C4-2B (cell line): ENCODE data around the gene TNPO3.

Experiments used
- H3K27ac ChIP-seq: fragments of 450-650 bp; 2 replicates; pipeline ENCODE4 v1.5.1; 2017
- ZFX ChIP-seq: fragments of 450-650 bp; IDR thresholded peaks from 2 replicates; pipeline ENCODE4 v1.6.1; 2017
- TF ChIP-seq, protein P1 (sequence below): fragments of 450-650 bp; conservative IDR thresholded peaks from 2 replicates; pipeline ENCODE4 v1.5.1; 2017; ENCODE audit warnings: mild to moderate bottlenecking

The TNPO3 gene

DNA sequence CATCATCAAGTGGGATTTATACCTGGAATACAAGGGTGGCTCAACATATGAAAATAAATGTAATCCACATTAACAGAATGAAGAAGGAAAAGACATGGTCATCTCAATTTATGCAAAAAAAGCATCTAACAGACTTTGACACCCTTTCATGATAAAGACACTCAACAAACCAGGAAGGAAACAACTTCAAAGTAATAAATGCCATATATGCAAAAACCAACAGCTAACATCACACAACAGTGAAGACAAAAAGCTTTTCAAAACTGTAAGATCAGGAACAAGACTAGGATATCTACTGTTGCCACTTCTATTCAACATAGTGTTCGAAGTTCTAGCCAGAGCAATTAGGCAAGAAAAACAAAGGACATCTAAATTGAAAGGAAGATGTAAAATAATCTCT lies 22.9 kb downstream of the TNPO3 start:
- no peak for TF ChIP-seq ZFX
- TF ChIP-seq, protein P1, sequence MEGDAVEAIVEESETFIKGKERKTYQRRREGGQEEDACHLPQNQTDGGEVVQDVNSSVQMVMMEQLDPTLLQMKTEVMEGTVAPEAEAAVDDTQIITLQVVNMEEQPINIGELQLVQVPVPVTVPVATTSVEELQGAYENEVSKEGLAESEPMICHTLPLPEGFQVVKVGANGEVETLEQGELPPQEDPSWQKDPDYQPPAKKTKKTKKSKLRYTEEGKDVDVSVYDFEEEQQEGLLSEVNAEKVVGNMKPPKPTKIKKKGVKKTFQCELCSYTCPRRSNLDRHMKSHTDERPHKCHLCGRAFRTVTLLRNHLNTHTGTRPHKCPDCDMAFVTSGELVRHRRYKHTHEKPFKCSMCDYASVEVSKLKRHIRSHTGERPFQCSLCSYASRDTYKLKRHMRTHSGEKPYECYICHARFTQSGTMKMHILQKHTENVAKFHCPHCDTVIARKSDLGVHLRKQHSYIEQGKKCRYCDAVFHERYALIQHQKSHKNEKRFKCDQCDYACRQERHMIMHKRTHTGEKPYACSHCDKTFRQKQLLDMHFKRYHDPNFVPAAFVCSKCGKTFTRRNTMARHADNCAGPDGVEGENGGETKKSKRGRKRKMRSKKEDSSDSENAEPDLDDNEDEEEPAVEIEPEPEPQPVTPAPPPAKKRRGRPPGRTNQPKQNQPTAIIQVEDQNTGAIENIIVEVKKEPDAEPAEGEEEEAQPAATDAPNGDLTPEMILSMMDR, result no peak
- H3K27ac ChIP-seq, result no peak overlapping the region

DNA sequence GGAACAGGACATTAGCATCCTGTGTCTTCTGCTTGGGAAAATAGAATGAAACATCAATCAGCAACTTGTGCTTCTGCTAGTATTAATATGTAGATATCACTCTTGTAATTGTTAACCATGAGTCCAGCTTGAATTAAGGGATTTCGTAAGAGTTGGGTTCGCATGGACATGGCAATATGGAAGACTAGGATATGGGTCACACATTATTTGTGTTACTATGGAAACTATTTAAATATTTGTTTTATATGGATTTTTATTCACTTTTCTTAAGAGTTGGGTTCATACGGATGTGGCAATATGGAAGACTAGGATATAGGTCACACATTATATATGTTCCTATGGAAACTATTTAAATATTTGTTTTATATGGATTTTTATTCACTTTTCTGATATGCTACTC lies 24.5 kb downstream of the TNPO3 start:
- H3K27ac ChIP-seq, result no peak overlapping the region
- TF ChIP-seq, protein P1, result no peak

DNA sequence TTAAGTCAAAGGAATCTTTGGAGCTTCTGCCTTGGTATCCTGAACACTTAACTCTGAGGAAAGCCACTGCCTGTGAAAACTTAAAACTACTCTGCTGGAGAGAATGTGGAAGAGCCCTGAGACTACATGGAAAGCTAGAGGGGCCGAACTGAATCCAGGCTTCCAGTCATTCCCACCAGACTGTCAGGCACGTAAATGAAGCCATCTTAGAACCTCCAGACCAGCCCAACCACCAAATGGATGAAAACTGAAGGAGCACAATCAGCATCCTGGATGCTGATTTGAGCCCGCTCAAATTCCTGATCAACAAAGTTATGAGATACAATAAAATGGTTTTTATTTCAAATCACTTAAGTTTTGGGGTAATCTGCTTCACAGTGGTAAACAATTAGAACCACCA lies 30.8 kb downstream of the TNPO3 start:
- TF ChIP-seq ZFX, result no peak
- TF ChIP-seq, protein P1, result no peak
- H3K27ac ChIP-seq, result no peak overlapping the region

DNA sequence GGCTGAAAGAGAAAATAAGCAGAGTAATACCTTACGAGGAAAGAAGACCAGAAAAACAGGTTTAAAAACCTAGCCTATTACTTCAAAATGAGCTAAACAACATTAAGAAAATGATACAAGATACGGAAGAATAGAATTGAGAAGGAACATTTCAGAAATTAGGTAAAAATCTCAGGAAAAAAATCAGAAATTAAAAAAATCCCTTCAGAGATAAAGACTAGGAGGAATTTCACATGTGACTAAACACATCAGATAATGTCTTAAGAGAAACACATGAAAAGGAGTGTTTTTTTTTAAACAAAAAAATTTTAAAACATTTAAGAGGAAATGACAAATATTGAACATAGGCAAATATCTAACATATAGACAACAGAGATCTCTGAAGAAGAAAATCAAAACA lies 33.3 kb downstream of the TNPO3 start:
- H3K27ac ChIP-seq, result no peak overlapping the region
- TF ChIP-seq ZFX, result no peak
- TF ChIP-seq, protein P1, result no peak

DNA sequence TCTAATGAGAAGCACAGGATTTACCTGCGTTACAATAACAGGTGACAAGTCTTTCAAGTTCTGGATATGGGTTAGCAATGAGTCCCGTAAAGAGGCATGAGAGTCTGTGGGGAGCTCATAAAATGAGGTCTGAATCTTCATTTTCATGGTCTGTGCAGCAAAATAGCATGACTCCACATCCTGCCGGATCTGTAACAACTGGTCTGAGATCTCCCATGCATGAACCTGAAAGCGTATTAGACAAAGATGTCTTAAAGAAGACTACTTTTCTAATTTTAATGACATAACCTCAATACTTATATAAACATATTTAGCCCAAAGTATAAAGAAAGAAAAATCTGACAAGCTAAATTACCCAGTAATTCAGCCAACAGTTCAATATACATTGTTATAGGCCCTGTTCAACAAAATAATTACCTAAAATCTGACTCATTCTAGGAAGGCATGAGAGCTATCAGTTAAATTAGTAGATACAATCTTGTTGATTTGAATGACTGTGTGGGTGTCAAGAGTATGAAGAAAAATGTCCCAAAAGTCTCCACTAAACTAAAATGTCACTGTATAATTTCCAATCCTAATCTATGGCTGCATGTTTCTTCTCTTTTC lies 36.9 kb downstream of the TNPO3 start:
- no peak overlapping the region for H3K27ac ChIP-seq
- no peak for TF ChIP-seq ZFX
- TF ChIP-seq, protein P1, result no peak

DNA sequence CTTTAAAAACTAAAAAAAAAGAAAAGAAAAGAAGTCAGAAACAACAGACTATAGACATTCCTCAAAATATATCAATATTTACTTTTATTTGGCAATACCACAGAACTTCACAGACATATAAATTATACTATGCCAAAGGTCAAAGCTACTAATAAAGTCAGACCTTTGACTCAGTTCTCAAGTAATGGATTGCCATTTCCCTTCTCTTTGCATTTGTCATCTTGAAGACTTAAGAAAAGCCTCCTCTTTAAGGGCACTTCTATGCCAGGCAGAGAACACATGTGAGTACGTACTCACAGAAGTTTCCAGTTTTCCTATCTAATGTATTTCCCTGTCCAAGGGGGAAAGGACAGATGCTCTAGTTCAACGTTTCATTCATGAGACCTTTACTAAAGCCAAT lies 37.6 kb downstream of the TNPO3 start:
- no peak overlapping the region for H3K27ac ChIP-seq
- no peak for TF ChIP-seq ZFX
- TF ChIP-seq, protein P1, result no peak

DNA sequence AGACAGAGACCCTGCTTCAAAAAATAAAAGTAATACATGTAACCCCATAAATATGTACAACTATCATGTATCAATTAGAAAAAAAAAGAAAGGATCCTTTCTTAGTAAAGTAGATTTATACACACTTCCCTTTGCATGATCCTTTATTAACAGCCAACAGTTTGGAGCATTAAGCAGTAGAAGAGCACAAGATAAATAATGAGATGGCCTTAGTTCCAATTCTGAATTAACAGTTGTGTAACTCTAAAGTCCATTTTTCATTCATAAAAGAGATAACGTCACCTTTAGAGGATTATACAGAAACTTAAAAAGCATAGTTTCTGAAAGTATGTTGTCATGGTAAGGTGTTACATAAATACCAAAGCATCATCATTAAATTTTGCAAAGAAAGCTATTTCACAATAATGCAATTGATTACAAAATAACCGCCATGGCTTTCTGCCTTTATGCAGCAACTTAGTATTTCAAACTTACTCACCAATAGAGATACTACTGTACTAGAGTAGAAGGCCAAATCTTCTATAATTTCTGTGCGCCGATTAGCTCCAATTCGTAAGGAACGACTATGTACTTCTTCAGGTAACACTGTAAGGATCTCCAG lies 40.3 kb downstream of the TNPO3 start:
- H3K27ac ChIP-seq, result no peak overlapping the region
- no peak for TF ChIP-seq ZFX
- TF ChIP-seq, protein P1, result no peak
